Midbrain (tissue), 1 donor: ENCODE results near the gene MYO15B.

Experiments
- DNase-seq: peaks from one replicate; lab custom pipeline; 2025; lab: John Stamatoyannopoulos, UW

Gene MYO15B

GRCh38 chr17:75602644-75603043 lies 15.0 kb downstream of the MYO15B start:
- DNase-seq = no peak

- no peak for DNase-seq
These were observed 15.5 kb downstream of the MYO15B start for GRCh38 chr17:75603123-75603522.

GRCh38 chr17:75604034-75604695 lies 16.6 kb downstream of the MYO15B start:
- no peak for DNase-seq

GRCh38 chr17:75605790-75606189 lies 18.2 kb downstream of the MYO15B start:
- DNase-seq = no peak

- no peak for DNase-seq
These were observed 19.5 kb downstream of the MYO15B start for GRCh38 chr17:75607086-75607485.

- DNase-seq = no peak
These were observed 22.7 kb downstream of the MYO15B start for GRCh38 chr17:75610103-75610984.

- DNase-seq = no peak
These were observed 24.3 kb downstream of the MYO15B start for GRCh38 chr17:75611851-75612429.

GRCh38 chr17:75612906-75613626 lies 25.5 kb downstream of the MYO15B start:
- DNase-seq = no peak

GRCh38 chr17:75614006-75614405 lies 26.4 kb downstream of the MYO15B start:
- DNase-seq = no peak

GRCh38 chr17:75614556-75615270 lies 27.1 kb downstream of the MYO15B start:
- DNase-seq = no peak

GRCh38 chr17:75615301-75615700 lies 27.7 kb downstream of the MYO15B start:
- no peak for DNase-seq

- no peak for DNase-seq
These were observed 29.0 kb downstream of the MYO15B start for GRCh38 chr17:75616521-75617122.

GRCh38 chr17:75617218-75617617 lies 29.6 kb downstream of the MYO15B start:
- DNase-seq = no peak

GRCh38 chr17:75617675-75618074 lies 30.1 kb downstream of the MYO15B start:
- no peak for DNase-seq

GRCh38 chr17:75619506-75620431 lies 32.2 kb downstream of the MYO15B start:
- DNase-seq = no peak

- DNase-seq = no peak
These were observed 33.9 kb downstream of the MYO15B start for GRCh38 chr17:75621489-75621888.

GRCh38 chr17:75622076-75622475 lies 34.5 kb downstream of the MYO15B start:
- no peak for DNase-seq

GRCh38 chr17:75622771-75623273 lies 35.2 kb downstream of the MYO15B start:
- DNase-seq = no peak

- no peak for DNase-seq
These were observed 35.8 kb downstream of the MYO15B start for GRCh38 chr17:75623386-75623785.

- DNase-seq = no peak
These were observed 36.4 kb downstream of the MYO15B start for GRCh38 chr17:75624021-75624420.
